Stimulated activated CD8-positive, alpha-beta memory T cell treated with anti-CD3 and anti-CD28 coated beads, Interleukin-12 subunit alpha, Interleukin-12 subunit beta, amount 100 ng/mL, for 24 hours (primary cell): ENCODE results near the gene POLR3G.

Source experiments
- DNase-seq: peaks from one replicate; pipeline ENCODE4 v3.0.0-alpha.2; 2020; ENCODE audit errors: extremely low read depth

The POLR3G gene

GRCh38 chr5:90550963-90551362 is 76.3 kb downstream of the POLR3G start:
- DNase-seq, result no peak

- no peak for DNase-seq
These were observed 76.7 kb downstream of the POLR3G start for GRCh38 chr5:90551376-90551775.

GRCh38 chr5:90553711-90554110 is 79.0 kb downstream of the POLR3G start:
- no peak for DNase-seq

GRCh38 chr5:90554358-90555006 is 79.8 kb downstream of the POLR3G start:
- DNase-seq, result no peak

GRCh38 chr5:90555666-90556065 is 81.0 kb downstream of the POLR3G start:
- DNase-seq, result no peak

- DNase-seq, result no peak
These were observed 82.7 kb downstream of the POLR3G start for GRCh38 chr5:90557391-90557790.

GRCh38 chr5:90557871-90558270 is 83.2 kb downstream of the POLR3G start:
- DNase-seq, result no peak

- no peak for DNase-seq
These were observed 83.9 kb downstream of the POLR3G start, which contains the start of gene ADGRV1 for GRCh38 chr5:90558344-90559192. ADGRV1 (plus strand) TSS chr5:90558797; CDS start chr5:90558896, 99 bp downstream.

GRCh38 chr5:90560771-90561170 is 86.1 kb downstream of the POLR3G start:
- no peak for DNase-seq

- DNase-seq, result no peak
These were observed 87.1 kb downstream of the POLR3G start for GRCh38 chr5:90561766-90562165.

- no peak for DNase-seq
These were observed 87.7 kb downstream of the POLR3G start for GRCh38 chr5:90562341-90562740.

GRCh38 chr5:90563108-90563507 is 88.4 kb downstream of the POLR3G start:
- DNase-seq, result no peak
